ENCODE results near the gene KRTAP4-3.

- TF ChIP-seq CTCF (conservative IDR thresholded peaks at IDR 0.05; ENCODE audit: low read length) (no peak), EZH2phosphoT487 (IDR thresholded peaks at IDR 0.05; ENCODE audit: borderline replicate concordance) (no peak)
These were observed 4.2 kb downstream of the KRTAP4-3 start for GRCh38 chr17:41163828-41164227.

All from Loucy (cell line).